NOMO-1 treated with DMSO at 0.1 percent for 48 hours (cell line): ENCODE data around the gene INAVA.
A peak's percentile ranks its signal among the peaks of the same experiment; 100 is the strongest.

Experiments
- DNase-seq: peaks from one replicate; lab custom pipeline; 2025; ENCODE audit not compliant: unreplicated experiment; lab: John Stamatoyannopoulos, UW

INAVA gene

DNA sequence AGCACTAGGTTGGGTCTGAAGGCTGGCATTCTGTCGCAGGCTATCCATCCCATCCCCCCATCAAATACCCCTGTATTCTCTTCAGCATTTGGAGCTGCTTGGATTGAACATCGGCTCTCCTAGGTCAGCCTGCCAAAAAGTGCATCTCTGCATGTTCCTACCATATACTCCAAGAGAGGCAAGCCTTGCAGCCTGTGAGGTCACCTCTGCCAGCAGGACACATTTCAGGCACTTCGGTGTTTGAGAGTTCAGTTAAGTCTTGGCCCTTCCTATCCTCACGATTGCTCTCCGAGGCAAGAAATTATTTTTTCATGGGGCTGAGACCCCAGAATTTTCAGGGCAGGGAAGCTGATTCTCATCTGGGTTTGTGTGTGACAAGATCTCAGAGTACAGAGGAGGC is 19.3 kb upstream of the INAVA start:
- no peak for DNase-seq

DNA sequence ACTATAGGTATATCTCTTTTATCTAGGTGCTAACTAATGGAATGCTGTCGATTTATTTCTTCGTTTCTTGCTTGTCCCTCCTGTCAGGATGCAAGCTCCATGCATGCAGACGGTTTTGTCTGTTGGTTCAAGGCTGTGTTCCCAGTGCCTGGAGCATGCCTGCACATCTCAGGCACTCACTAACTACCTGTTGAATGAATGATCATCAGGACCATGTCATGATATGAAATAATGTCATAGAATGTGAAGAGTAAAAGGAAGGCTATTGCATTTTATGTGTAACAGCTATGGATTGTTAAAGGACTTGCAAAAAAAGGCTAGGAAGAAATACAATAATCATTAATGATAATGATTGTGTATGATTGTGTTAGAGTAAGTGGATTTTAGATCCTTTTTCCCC is 17.7 kb upstream of the INAVA start:
- no peak for DNase-seq

DNA sequence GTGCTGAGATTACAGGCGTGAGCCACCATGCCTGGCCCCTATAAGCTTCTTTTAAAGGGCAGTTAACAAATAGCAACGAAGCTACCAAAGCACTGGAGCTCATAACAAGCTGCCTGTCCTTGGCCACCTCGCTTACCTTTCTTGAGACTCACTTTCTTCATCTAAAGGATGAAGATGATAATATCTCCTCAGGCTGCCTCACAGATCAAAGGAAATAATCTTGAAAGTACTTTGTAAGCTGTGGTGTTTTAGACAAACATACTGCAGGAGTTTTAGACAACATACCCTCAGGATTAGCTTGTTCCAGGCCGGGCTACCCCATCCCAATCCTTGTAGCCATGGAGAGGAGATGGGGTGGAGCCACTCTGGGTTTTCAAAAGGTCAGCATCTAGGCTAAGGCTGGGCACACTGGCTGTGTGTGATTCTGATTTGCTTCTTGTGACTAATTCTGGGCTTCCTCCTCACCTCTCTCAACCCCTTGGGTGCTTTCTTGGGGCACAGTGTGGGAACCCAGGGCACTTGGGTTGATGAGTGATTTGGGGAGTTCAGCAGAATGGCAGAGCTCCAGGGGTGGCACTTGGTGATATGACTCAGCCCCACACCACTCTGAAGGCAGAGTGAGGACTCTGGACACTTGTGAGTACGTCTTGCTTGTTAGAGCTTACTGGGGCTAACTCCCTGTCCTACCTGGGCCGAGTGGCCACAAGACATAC is 16.7 kb upstream of the INAVA start:
- DNase-seq, result no peak

DNA sequence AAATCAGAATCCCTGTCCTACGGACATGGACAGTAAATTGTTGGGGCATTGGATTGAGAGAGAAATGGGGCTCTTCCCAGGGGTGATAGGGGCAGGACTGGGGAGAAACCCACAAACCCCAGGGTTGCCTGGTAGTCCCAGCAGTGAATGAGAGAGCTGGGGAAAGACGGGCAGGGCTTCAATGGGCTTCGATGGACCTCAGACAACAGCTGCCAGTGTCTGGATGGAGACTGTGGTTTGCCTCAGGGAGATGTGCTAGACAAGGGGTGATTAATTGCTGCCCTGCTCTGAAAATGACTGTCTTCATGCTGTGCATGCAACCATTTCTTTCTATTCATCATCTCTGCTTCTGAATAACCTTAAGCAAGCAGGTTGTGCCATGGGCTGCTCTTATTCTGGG is 14.5 kb upstream of the INAVA start:
- peak; percentile 64 for DNase-seq

DNA sequence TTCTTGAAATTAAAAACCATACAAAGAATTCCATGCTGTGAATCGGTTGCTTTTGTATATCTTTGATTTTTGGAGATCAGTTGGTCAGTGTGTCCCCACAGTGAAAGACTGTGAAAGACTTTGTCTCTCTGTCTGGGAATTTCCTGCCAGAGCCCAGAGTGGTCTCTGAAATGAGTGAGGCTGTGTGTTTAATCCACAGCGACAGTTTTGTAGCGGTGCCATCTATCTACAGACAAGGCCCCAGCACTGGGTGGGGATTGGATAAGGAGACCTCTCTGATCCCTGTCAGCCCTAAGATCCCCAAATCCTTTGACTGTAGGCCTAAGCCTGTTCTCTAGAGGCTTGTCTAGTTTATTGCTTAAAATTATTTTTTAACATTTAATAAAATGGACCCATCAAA is 11.6 kb upstream of the INAVA start:
- no peak for DNase-seq

DNA sequence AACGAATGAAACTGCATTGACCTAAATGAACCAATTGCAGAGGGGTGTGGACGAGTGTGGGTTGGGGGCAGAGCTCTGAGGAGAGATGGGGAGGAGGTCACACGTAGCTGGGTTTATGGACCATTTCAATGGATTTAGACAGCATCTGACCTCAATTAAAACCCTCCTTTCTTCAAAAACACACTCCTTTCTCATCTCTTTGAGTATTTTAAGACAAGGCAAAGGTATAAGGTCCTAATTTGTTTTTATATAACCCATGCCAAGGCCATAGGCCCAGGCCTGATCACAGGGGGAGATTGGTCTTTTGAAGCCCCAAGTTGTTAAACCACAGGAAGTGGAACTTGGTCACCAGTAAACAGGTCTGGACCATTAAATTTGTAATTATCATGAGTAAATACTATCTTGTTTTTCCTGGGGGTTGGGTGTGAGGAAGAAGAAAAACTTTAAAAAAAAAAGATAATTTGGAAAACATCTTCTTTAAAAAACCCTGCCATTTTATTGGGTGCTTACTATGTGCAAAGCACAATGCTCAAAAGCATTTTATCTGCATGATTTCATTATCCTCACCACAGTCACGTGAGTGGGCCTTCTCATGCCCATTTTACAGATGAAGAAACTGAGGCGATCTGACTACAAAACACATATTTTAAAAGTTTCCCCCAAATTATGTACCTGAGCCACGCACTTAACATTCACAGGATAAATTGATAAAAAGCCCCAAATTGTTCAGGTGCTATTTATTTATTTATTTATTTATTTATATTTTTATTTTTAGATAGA is 8.9 kb upstream of the INAVA start:
- DNase-seq, result no peak

DNA sequence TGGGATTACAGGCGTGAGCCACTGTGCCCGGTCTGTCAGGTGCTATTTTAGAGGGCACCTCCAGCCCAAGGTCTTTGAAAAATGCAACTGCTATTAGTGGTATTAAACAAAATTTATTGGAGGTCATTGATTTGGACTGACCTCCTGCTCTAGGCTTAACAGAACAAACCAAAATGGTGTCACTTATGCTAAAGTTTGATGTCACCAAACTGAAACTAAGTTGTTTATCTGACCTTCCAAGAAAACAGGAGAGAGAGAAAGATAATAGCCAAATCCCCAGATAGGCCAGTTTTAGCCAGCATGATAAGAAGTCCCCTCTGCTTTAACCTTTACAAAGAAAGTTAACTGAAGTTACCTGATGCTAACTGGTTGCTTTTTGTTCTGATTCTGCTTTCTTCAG is 8.1 kb upstream of the INAVA start:
- no peak for DNase-seq

DNA sequence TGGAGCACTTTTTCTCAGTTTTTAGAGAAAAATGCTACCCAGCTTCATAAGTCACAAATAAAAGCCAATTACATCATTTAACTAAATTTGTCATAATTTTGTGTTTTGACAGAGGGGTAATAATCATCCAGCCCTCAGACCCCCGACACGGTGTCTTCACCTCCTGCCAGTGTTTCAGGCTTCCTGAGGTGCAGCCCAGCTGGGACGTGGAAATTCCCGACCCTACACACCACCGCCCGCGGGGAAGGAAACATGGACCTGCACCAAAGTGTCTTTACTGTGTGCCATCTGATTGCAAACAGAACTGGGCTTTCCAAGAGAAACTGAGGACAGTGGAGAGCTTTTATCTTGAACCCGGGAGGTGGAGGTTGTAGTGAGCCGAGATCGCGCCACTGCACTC is 7.7 kb upstream of the INAVA start:
- DNase-seq, result no peak

DNA sequence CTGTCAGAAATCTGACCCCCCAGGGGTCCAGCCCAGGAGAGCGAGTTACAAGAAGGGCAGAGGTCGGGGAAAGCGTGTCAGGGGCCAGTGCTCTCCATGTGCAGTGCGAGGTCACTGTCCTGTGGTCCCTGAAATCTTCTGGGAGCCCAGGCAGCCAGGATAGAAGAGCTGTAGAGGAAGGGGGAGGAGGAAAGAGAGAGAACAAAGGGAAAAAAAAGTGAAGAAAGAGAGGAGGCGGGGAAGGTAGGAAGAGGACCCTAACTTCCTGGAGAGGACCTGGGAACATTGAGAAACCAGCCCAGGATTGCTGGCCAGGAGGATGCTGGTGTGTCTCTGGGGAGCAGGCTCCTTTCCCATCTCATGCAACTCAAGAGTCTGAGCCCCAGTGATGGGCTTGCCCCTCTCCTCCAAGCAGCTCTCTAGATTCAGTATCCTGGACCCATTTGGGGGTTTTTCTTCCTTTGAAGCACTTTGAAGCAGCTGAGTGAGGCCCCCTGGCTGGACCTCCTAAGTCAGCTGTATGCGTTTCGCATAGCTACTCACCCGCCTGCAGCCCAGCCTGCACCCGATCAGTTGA is 6.8 kb upstream of the INAVA start:
- no peak for DNase-seq

DNA sequence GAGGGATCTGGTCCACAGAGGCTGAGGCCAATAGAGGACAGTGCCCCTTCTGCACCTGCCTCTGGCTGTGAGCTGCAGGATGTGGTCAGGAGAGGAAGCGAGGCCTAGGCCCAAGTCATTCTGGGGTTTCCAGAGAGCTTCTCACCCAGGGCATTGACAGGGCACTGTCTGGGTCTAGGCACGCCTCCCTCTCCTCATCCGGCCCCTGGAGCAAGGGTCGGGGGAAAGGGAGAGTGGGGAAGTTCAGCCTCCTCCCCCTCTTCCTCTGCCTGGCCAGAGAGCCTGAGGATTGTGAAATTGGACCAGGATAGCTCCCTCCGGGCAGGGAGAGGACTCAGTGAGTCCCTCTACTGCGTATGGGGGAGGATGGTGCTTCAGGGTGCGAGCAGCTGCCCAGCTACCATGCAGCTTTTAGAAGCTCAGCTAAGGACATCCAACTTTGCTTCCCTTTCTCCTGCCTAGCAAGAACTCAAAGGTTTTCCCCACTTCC is 6.3 kb upstream of the INAVA start:
- DNase-seq, result peak; percentile 85

DNA sequence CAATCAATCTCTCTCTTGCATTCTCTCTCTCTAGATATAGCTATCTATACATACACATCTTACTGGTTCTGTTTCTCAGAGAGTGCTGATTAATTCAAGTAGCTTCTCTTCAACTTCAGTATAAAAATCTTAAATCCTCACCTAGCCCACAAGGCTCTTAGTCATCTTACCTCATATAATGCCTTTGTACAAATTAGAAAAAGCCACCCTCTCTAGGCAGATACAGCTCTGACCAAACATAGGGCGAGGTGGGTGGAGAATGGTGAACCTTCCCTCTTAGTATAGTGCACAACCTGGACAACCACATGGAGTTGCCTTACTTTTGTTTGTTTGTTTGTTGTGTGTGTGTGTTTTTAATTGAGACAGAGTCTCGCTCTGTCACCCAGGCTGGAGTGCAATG is 5.1 kb upstream of the INAVA start:
- no peak for DNase-seq

DNA sequence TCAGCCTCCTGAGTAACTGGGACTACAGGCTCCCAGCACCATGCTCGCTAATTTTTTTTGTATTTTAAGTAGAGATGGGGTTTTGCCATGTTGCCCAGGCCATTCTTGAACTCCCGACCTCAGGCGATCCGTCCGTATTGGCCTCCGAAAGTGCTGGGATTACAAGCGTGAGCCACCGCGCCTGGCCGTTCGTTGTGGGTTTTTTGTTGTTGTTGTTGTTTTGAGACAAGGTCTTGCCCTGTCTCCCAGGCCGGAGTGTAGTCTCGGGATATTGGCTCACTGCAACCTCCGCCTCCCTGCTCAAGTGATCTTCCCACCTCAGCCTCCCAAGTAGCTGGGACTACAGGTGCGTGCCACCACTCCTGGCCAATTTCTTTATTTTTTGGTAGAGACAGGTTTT is 4.7 kb upstream of the INAVA start:
- no peak for DNase-seq

DNA sequence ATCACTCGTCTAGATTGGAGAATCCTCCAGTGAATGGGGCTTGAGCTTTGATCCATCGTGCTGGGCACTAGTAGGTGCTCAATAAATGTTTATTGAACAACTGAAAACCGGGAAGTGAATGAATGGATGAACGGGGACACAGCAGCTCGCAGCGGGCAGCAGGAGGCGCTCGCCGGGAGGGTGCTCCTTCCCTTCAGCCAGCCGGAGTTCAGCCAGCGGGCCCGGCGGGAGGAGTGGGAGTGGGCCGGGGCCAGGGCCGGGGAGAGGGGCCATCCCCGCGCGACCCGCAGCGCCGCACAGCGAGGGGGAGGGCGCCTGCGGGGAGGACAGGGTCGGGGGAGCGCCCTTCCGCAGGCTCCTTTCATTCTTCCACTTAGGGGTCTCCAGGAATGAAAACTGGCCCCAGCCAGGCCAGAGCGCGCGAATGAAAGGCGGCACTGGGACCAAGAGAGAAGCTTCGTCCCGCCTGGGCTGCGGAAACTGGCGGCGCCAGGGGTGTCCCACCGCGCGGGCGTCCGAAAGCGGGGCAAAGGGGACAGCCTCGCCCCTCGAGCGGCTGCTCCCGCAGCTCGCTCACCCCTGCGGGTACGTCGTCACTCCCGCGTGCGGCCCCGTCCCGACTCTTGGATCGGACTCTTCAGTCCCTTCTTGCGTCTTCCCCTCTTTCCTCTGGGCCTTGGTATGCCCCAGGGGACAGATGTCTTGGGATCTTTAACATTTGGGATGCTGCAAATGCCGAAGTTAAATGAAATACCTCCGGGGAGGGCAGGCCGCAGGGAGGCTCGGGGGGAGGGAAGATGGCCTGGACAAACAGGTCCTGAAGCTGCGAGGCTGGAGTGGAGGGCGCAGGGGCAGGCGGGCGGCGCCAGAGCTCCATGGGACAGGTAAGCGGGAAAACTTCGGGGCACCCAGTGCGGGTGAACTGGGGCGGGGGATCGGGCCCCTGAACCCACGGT is 3.6 kb upstream of the INAVA start:
- DNase-seq, result peak; percentile 49

DNA sequence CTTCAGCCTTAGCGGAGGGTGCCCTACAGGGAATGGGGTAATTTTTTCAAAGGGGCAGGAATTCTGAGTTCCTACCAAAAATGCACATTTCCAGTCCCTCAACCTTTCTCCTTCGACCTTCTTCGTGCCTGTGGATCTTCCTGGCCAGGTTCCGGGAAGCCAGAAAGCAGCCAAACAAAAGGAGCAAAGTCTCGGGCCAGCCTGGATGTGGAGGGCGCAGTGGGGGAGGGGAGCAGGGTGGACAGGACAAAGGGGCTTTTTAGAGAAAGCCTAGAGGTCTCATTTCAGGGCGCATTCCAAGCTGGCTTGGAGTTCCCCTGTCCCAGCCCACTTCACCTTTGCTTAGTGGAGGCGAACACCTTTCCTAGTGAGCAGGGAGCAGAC is 2.9 kb upstream of the INAVA start:
- DNase-seq, result no peak

DNA sequence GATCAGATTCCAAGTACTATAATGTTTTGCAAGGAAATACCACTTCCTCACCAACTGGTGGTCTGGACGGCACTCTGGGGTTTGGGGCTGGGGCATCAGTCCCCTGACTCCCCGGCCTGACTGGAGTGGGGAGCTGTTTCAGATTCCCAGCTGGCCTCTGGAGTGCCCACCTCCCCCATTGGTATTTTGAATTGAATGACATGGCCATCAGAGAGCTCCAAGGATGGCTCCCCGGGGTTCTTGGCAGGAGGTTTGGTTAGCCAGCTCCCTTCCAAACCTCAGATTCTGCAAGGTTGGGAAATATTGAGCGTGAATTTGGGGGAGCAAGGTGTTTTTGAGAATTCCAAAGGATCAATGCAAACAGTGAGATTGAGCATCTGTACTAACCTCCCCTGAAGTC is 2.2 kb upstream of the INAVA start:
- DNase-seq, result no peak

DNA sequence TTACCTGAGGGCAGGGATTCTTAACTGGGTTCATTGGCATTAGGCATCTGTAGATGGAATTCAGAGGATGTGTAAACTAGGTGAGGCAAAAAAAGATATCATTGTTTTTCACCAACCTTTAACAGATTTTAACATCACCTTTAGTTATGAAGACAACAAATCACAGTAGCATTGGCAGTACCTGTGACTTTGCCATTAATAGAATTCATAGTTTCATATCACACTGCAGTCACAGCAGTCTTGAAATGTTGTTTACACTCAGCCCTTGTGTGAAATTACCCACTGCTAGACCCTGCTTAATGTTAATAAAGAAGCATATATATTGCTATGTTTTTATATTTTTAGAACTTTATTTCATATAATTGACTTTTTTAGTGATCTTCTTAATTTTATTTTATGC is 1.7 kb upstream of the INAVA start:
- no peak for DNase-seq

DNA sequence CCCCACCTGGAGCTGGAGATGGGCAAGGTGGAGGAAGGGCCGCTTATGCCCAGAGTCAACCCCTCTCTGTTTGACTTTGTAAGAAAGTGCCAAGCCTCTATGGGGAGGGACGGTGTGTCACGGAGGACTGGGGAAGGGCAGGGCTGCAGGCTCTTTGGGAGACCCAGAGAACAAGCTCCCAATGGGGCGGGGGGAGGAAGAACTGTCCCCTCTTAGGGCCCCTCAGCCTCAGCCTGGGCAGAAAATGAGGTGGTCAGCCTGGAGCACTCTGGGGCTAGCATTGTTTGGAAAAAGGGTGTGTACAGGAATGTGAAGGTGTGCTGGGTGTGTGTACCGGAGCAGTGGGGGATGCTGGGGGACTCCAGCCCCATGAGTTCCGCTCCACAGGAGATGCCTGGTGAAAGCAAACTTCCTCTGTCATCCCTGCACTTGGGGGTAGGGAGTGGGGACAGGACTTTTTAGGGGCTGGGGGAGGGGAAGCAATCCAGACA is 1.2 kb upstream of the INAVA start:
- DNase-seq, result no peak

DNA sequence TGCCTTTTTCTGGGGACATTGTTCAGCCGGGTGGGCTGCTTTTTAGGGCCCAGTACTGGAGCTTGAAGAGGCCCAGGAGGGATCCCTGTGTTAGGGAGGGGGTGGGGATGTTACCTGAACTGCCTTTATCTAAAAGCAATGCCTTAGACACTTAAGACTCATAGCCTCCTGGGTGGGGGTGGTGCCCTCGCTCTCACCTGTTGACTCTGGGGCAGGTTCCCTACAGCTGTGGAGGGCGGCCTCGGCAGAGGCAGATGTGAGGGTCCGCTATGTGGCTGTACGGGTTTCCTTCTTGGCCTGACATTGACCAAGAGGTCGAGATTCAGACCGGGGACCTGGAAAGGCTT is 716 bp downstream of the INAVA start:
- DNase-seq, result no peak

DNA sequence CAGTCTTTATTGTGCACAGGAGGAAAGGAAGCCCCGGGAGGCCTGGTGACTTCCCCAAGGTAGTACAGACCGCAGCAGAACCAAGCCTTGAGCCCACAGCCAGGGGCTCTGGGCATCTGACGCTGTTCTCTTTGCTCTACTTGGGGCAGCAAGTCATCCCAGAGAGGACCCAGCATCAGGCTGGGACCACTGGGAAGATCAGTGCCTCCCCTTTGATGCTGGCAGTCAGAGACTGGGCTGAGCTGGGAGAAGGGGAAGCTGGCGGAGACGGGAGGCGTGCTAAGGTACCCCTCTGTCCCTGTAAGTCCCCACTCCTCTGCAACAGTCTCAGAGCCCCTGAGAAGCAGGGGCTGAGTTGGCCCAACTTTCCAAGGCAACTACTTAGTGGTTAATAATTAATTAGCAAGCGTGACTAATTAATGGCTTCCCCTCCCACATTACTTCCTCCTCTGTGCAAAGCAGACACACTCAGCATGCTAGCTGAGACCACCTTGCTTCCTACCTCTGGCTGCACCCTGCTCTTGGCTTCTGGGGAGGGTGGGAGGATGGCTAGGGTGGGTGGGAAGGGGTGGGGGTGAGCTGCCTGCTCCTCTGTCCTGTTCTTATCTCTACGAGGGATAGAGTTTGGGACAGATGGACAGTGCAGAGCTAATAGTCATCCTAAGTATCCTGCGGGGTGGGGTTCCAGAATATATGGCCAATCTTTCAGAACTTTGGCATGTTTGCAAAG is 1.3 kb downstream of the INAVA start:
- DNase-seq, result peak; percentile 37

DNA sequence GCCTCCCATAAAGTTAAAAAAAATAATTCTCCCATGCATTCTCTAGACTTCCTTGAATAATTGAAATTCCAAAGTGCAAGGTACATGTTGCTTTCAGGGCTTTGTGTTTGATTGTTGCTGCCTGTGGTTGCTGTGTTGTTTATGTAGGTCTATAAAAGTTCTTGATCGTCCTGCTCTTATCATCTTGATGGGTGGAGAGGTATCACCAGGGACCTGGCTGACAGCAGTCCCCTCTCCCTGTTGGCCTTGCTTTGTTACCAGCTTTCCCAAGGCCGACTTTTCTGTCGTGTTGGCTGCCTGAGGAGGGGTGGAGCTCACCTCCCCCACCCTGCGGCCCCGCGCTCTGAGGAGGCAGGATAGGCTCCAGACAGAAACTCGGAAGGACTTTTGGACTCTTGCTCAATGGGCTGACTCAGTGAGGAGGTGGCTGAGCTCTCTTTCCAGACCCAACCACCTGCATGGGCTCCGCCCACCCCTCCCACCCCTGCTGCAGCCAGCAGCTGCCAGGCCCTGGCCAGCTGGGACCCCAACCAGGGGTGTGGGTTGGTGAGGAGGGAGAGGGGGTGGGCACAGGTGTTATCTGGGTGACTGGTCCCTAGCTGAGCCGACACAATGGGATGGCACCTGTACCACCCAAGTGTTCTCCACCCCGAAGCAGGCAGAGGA is 2.0 kb downstream of the INAVA start:
- DNase-seq, result peak; percentile 87
